ENCODE data around the gene LIME1.

The LIME1 gene

GRCh38 chr20:63739130-63740069 is 2.9 kb downstream of the LIME1 start, which contains the start of gene SLC2A4RG:
TSS of gene SLC2A4RG (plus strand) at chr20:63739776. CDS start at chr20:63739913, 137 bp downstream.
- DNase-seq: peak in 13 of 14 donors; percentile 14 to 87 (median 52)

GRCh38 chr20:63740070-63740626 is 3.7 kb downstream of the LIME1 start:
- DNase-seq: peak in 1 of 14 donors; percentile 20

- peak in 12 of 14 donors; percentile 40 to 88 (median 70) for DNase-seq
Measured at GRCh38 chr20:63740627-63741353, 4.3 kb downstream of the LIME1 start.

GRCh38 chr20:63741354-63741675 is 4.9 kb downstream of the LIME1 start:
- DNase-seq: no peak

GRCh38 chr20:63741676-63742380 is 5.4 kb downstream of the LIME1 start:
- DNase-seq: no peak

- DNase-seq: no peak
Measured at GRCh38 chr20:63742381-63743024, 6.0 kb downstream of the LIME1 start.

GRCh38 chr20:63743210-63743970 is 6.9 kb downstream of the LIME1 start:
- DNase-seq: no peak

- no peak for DNase-seq
Measured at GRCh38 chr20:63744158-63744557, 7.7 kb downstream of the LIME1 start.

GRCh38 chr20:63744574-63745423 is 8.3 kb downstream of the LIME1 start:
- no peak for DNase-seq

- no peak for DNase-seq
Measured at GRCh38 chr20:63745424-63745805, 9.0 kb downstream of the LIME1 start.

- DNase-seq: no peak
Measured at GRCh38 chr20:63745961-63746731, 9.7 kb downstream of the LIME1 start.

GRCh38 chr20:63746751-63747315 is 10.4 kb downstream of the LIME1 start:
- no peak for DNase-seq

GRCh38 chr20:63747622-63748069 is 11.2 kb downstream of the LIME1 start:
- no peak for DNase-seq

GRCh38 chr20:63748070-63748933 is 11.8 kb downstream of the LIME1 start:
- no peak for DNase-seq

GRCh38 chr20:63748934-63749270 is 12.4 kb downstream of the LIME1 start:
- DNase-seq: no peak

- DNase-seq: peak in 2 of 14 donors; percentile 10 to 61
Measured at GRCh38 chr20:63749597-63750508, 13.4 kb downstream of the LIME1 start.
